HepG2 (cell line): ENCODE results near the gene ZFAND3. TPM values are rescaled to one million over a fixed set of nuclear protein-coding genes. Genes with fewer than 3 reads are reported as not detected.

Experiments
- DPF2 ChIP-seq: sonication (generic); formaldehyde crosslinking; IDR thresholded peaks from 2 replicates; pipeline ENCODE4 v1.4.0; 2020; ENCODE audit warnings: mild to moderate bottlenecking, low read depth, missing genetic modification reagents, borderline replicate concordance
- HMGXB3 ChIP-seq: sonication (generic); formaldehyde crosslinking; IDR thresholded peaks from 2 replicates; pipeline ENCODE4 v1.4.0; 2020; ENCODE audit warnings: missing genetic modification reagents, borderline replicate concordance
- HNF1B ChIP-seq: sonication (generic); formaldehyde crosslinking; IDR thresholded peaks from 2 replicates; pipeline ENCODE4 v1.5.1; 2020; ENCODE audit warnings: mild to moderate bottlenecking, moderate library complexity, missing genetic modification reagents
- KDM3A ChIP-seq: IDR thresholded peaks from 2 replicates; pipeline ENCODE4 v1.6.1; 2018; ENCODE audit warnings: low read depth, missing compliant biosample characterization
- NFATC3 ChIP-seq: sonication (generic); formaldehyde crosslinking; IDR thresholded peaks from 2 replicates; pipeline ENCODE4 v1.5.1; 2020; ENCODE audit warnings: mild to moderate bottlenecking, missing genetic modification reagents
- RARG ChIP-seq: sonication (generic); formaldehyde crosslinking; IDR thresholded peaks from 2 replicates; pipeline ENCODE4 v1.4.0; 2020; ENCODE audit warnings: low read depth, mild to moderate bottlenecking, missing genetic modification reagents
- TCF7L2 ChIP-seq: IDR thresholded peaks from 2 replicates; pipeline ENCODE4 v1.6.1; 2011; ENCODE audit warnings: mild to moderate bottlenecking, low read depth, low read length, moderate library complexity
- THAP9 ChIP-seq: sonication (generic); formaldehyde crosslinking; IDR thresholded peaks from 2 replicates; pipeline ENCODE4; 2020; ENCODE audit warnings: missing genetic modification reagents, mild to moderate bottlenecking, borderline replicate concordance
- ZBTB39 ChIP-seq: sonication (generic); formaldehyde crosslinking; IDR thresholded peaks from 2 replicates; pipeline ENCODE4 v1.5.0; 2020; ENCODE audit warnings: missing genetic modification reagents
- ZNF24 ChIP-seq: fragments of 450-650 bp; IDR thresholded peaks from 2 replicates; pipeline ENCODE4 v1.6.1; 2017; ENCODE audit warnings: antibody characterized with exemption, mild to moderate bottlenecking
- ZNF251 ChIP-seq: sonication (generic); formaldehyde crosslinking; IDR thresholded peaks from 2 replicates; pipeline ENCODE4 v1.9.0; 2021; ENCODE audit warnings: mild to moderate bottlenecking, missing genetic modification reagents
- ZNF337 ChIP-seq: sonication (generic); formaldehyde crosslinking; IDR thresholded peaks from 2 replicates; pipeline ENCODE4 v1.5.1; 2020; ENCODE audit warnings: missing genetic modification reagents, low read depth, mild to moderate bottlenecking, borderline replicate concordance
- ZNF414 ChIP-seq: sonication (generic); formaldehyde crosslinking; IDR thresholded peaks from 2 replicates; pipeline ENCODE4 v1.5.0; 2020; ENCODE audit warnings: missing genetic modification reagents
- ZNF558 ChIP-seq: sonication (generic); formaldehyde crosslinking; IDR thresholded peaks from 2 replicates; pipeline ENCODE4 v1.9.0; 2022; ENCODE audit warnings: mild to moderate bottlenecking, missing genetic modification reagents, borderline replicate concordance
- ZNF598 ChIP-seq: sonication (generic); formaldehyde crosslinking; IDR thresholded peaks from 2 replicates; pipeline ENCODE4 v1.5.1; 2020; ENCODE audit warnings: mild to moderate bottlenecking, missing genetic modification reagents, borderline replicate concordance
- ZNF766 ChIP-seq: sonication (generic); formaldehyde crosslinking; IDR thresholded peaks from 2 replicates; pipeline ENCODE4 v1.5.0; 2020; ENCODE audit warnings: missing genetic modification reagents, borderline replicate concordance
- polyA plus RNA-seq, 8 experiments: library from polyadenylated mRNA; depleted of rRNA in 3 of 8; stranded (reverse) in 7 of 8; unstranded in 1 of 8; fragments of >200 nt; fragmentation: Illumina TruSeq in 4 of 8; extraction: Trizol in 4 of 8; gene quantifications; 2 replicates each; pipeline versions ENCODE4 v1.2.1 to v1.2.3, GENCODE V29; 2011 to 2016; ENCODE audit warnings: low read depth in 4 of 8, missing spikeins in 1 of 8, mixed read lengths in 1 of 8; ENCODE audit not compliant: insufficient read depth in 1 of 8
- total RNA-seq, 5 experiments: library from RNA; depleted of rRNA; stranded (reverse); fragments of >200 nt; fragmentation: Illumina TruSeq; extraction: Trizol; gene quantifications; 2 replicates each; pipeline ENCODE4 v1.2.3, GENCODE V29; 2016; ENCODE audit warnings: low read depth in 1 of 5

The ZFAND3 gene
- total and polyA plus RNA-seq, 2 of the 13 experiments (the other 11 are each of a cell fraction or from before 2014, with no cell fraction given), result 16.4 to 17.1 TPM

GRCh38 chr6:37791156-37791919, 28.2 kb upstream of the ZFAND3 start (continued):
- TF ChIP-seq HMGXB3 (CRISPR knock-in tag) (peak; percentile 70; the same call in 1 of the 2 replicates), ZNF24 (0 out of 2 replicates have a peak, but pooled peaks have one; percentile 33), ZNF598 (CRISPR knock-in tag) (peak; percentile 24; the same call in 1 of the 2 replicates), ZNF414 (0 out of 2 replicates have a peak, but pooled peaks have one; percentile 50), ZNF766 (0 out of 2 replicates have a peak, but pooled peaks have one; percentile 18), RARG (CRISPR knock-in tag) (no peak), DPF2 (no peak), ZNF251 (CRISPR knock-in tag) (no peak), THAP9 (peak; percentile 79), ZNF337 (CRISPR knock-in tag) (no peak), ZNF558 (CRISPR knock-in tag) (no peak), KDM3A (CRISPR knock-in tag) (peak; percentile 96; the same call in 1 of the 2 replicates), TCF7L2 (no peak), NFATC3 (no peak), HNF1B (CRISPR knock-in tag) (peak; percentile 92), ZBTB39 (CRISPR knock-in tag) (no peak)
